ENCODE data around the gene CEP295NL.
"Not testable (repeated sequence)": the region's sequence is repeated elsewhere in the genome, so short reads cannot be mapped to it uniquely, and the experiment has no call there.

CEP295NL gene

GRCh38 chr17:78929908-78930775, 27.1 kb upstream of the CEP295NL start:
- DNase-seq (ENCODE audit: low read depth in 2 of 2): no peak

DNA sequence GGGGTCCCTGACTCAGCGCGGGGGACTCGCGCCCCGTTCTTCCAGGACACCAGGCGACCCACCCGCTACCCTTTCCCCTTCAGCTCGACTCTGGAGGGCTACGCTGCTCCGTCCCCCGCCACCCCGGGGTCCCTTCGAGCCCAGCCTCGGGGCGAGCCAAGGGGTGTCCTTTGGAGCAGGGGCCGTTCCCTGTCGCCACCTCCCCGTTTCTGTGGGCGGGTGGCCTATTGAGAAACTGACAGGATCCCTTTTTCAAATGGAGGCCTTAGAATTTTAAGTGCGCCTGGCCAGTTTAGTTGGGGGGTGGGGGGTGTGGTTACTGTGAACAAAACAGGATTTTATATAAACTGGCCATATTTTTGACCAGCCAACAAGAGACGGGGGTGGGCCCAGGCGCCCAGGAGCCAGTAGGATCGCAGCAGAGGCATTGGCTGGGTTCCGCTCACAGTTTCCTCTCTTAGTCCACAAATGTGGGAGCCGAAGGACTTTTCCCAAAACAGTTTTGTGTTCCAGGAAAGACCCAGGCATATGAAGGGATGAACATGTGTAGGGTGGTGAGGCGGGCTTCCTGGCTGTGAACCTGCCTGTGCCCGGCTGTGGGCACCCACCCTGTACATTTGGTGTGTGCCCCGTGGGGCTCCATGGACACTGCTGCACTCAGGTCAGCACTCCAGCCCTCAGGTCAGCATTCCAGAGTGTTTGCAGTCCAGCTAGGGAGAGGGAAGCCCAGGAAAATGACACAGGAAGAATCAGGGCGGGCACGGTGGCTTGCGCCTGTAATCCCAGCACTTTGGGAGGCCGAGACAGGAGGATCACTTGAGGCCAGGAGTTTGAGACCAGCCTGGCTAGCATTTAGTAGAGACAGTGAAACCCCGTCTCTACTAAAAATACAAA, 22.9 kb upstream of the CEP295NL start:
- DNase-seq (ENCODE audit: low read depth in 2 of 2): no peak

- DNase-seq (ENCODE audit: low read depth in 2 of 2): peak; percentile 27 to 33
Measured at GRCh38 chr17:78925234-78925633, 22.2 kb upstream of the CEP295NL start, which contains the start of gene TIMP2. TIMP2 (minus strand) TSS chr17:78925387; CDS start chr17:78925088, 299 bp downstream.

DNA sequence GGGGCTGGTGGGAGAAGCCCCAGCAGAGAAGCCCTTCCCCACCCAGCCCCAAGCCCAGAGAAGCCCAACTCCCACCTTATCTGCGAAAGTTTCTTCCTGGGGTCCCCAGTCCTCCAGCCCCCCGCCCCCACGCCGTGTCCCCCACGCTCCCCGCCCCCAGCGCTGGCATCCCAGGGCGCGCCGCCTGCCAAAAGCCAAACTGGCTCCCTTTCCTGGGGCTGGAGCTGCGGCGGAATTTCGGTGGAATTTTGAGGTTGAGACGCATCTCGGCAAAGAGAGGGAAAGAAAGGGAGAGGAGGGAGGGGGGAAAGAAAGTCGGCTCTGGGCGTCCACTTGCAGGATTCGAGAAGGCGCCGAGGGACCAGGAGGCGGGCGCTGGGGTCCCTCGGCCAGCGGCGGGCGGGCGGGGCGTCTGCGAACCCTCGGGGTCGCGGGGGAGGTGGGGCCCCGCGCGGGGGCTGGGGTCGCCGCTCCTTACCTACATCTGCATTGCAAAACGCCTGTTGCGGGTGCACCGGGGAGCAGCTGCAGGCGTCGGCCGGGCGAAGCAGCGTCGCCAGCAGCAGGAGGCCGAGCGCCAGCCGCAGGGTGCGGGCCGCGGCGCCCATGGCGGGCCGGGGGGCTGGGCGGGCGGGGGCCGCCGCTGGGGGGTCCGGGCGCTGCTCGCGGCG, 21.6 kb upstream of the CEP295NL start:
- no peak for DNase-seq (ENCODE audit: low read depth in 2 of 2)

GRCh38 chr17:78923660-78924453, 20.9 kb upstream of the CEP295NL start:
- DNase-seq (ENCODE audit: low read depth in 2 of 2): peak in 1 of 2 donors; percentile 34

DNA sequence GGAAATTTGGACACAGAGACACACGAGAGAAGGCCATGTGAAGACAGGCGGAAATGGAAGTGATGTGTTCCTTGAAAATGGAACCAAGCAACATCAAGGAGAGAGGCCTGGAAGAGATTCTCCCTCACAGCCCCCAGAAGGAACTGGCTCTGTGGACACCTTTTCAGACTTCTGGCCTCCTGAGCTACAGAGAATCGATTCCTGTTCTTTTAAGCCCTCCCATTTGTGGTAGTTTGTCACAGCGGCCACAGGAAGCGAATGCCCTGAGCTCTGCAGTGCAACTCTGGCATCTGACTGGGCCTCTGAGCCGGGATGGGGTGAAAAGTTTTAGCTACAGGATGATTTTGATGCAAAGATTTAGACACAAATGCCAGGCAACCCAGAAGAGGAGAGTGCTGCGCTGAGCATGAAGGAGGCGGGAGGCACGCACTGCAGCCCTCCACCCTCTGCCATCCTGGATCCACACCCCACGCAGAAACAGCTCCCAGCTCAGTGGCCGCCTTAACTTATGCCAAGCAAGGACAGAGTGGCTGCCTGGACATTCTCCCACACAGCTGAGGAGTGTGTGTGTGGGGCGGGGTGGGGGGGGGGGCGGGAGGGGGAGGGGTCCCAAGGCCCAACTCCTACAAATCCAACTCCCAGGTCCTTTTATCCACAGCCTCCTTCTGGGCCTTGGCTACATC, 20.0 kb upstream of the CEP295NL start:
- no peak for DNase-seq (ENCODE audit: low read depth in 2 of 2)

- DNase-seq (ENCODE audit: low read depth in 2 of 2): no peak
Measured at GRCh38 chr17:78921437-78921971, 18.5 kb upstream of the CEP295NL start.

GRCh38 chr17:78920528-78920927, 17.5 kb upstream of the CEP295NL start:
- no peak for DNase-seq (ENCODE audit: low read depth in 2 of 2)

DNA sequence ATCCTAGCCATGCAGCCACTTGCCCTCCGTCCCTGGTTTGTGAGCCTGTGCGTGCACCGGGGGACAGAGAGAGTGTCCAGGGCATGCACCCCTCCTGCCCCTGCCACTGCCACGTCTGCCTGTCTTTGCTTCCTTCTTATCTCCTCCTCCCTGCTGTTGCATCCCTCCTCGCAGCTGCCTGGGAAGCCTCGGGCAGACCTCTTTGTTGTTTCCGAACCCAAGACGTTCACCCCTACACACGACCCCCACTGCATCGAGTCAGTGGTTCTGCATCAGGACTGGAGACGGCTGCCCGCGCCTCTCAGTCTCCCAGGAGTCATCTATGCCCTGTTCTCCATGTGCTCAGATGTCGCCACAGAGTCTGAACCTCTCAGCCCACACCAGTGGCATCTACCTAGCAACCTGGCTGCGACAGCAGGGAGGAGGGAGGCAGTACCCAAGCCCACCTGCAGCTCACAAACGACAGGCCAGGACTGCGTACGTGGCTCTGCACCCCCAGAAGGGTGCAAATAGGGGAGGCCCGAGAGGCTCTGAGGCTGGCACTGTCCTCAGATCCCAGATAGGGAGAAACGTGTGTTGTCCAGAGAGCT, 17.0 kb upstream of the CEP295NL start:
- no peak for DNase-seq (ENCODE audit: low read depth in 2 of 2)

DNA sequence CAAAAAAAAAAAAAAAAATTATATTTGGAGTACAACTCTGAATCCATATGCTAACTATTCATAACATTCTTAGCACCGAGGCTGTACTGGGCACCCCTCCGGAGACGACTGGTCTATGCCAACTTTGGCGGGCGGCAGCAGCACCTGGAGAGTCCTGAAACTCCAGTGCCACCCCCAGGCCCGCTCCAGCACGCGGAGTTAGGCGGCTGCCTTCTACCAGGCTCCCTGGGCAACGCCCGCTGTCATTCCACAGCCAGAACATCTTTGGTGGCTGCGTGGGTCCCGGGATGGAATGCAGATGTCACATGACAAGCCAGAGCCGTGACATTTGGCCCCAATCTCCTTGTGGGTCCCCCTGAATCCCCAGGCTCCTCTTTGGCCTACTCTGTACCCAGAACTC, 16.0 kb upstream of the CEP295NL start:
- no peak for DNase-seq (ENCODE audit: low read depth in 2 of 2)

DNA sequence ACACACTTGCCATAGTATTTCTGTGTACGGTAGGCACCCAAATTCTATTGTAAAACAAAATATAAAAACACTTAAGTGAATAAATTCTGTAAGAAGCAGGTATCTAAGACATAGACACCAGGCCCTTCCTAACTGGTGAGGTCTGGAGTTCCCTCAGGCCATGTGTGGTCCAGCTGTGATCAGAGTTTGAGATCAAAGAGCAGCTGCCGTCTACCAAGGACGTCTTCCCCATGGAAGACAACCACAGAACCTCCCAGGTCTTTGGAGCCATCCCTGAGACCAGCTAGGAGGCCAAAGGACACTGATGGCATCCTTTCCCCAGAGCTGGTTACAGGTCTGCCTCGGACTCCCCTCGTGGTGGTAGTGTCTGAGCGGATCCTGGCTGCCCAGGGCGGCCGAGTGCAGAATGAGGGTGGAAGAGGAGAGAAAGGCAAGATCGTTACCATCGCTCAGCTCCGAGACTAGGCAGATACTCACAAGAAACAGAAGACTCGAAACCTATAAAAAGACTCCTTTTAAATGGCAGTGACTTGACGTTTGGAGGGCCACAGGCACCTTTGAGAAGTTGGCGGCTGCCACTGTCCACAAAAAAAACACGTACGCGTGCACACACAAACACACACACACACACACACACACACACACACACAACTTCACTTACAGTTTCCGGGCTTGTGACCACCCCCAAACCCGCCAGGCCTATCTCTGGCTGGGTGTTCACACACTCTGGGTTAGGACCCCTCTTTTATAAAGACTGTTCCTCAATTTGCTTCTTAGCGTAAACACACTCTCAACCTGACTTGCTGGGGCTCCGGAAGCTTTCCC, 14.7 kb upstream of the CEP295NL start:
- DNase-seq (ENCODE audit: low read depth in 2 of 2): no peak

DNA sequence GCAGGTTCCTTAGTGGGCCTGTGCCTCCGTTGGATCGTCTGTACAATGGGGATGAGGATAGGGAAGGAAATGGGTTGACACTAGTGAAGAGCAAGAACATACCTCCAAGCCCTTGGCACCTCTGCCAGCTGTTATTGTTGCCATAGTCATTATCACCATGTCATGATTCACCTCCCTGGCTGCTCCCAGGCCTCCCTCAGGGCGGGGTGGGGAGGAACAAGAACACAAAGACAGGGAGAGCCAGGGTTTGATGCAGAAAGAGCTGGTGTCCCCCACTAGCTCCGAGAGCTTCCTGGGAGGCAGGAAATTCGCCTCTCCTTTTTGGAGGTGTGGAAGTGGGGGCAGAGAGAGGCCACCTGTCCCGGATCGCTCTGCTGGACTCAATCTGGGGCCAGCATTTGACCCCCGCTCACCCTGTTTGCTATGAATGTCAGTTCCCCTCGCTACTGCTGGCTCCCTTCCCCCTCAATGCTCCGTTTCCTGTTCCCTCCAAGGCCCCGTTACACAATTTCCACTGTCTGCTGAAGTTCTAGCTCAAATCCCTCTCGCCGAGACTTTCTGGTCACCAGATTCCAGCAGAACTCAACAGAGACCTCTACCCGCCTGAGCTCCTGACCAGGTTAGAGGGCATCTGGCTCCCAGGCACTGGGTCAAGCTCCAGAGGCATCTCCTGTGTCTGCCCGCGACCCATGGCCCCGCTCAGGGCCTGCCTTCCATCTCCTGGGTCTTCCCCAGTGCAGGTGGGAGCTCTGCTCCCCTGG, 13.1 kb upstream of the CEP295NL start:
- no peak for DNase-seq (ENCODE audit: low read depth in 2 of 2)

GRCh38 chr17:78913115-78913514, 10.1 kb upstream of the CEP295NL start:
- DNase-seq (ENCODE audit: low read depth in 2 of 2): no peak

- DNase-seq (ENCODE audit: low read depth in 2 of 2): no peak
Measured at GRCh38 chr17:78912082-78912481, 9.1 kb upstream of the CEP295NL start.

DNA sequence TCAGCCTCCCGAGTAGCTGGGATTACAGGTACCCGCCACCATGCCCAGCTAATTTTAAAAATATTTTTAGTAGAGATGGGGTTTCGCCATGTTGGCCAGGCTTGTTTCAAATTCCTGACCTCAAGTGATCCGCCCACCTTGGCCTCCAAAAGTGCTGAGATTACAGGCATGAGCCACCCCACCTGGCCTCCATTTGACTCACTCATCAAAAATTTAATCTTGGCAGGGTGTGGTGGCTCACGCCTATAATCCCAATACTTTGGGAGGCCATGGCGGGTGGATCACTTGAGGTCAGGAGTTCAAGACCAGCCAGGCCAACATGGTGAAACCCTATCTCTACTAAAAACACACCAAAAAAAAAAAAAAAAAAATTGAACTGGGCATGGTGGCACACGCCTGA, 8.5 kb upstream of the CEP295NL start:
- DNase-seq (ENCODE audit: low read depth in 2 of 2): not testable (repeated sequence)

DNA sequence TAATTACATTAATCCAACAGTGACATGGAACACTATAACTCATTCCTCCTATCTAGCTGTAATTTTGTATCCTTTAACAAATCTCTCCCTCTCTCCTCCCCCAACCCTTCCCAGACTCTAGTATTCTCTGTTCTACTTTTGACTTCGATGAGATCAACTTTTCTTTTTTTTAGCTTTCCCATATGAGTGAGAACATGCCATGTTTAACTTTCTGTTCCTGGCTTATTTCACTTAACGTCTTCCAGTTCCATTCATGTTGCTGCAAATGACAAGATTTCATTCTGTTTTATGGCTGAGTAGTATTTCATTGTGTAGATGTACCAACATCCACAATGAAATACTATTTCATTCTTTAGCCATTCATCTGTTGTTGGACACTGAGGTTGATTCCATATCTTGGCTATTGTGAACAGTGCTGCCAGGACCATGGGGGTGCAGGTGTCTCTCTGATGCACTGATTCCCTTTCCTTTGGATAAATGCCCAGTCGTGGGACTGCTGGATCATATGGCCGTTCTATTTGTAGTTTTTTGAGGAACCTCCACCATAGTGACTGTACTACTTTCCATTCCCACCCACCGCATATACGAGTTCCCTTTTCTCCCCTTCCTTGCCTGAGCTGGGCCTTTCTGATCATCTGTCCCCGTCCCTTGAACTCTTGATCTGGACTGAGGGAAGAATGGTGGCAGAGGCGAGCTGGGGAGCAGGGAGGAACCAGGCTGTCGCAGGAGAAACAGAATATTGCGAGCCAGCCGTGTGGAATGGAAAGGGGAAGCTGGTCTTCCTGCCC, 7.7 kb upstream of the CEP295NL start:
- no peak for DNase-seq (ENCODE audit: low read depth in 2 of 2)

DNA sequence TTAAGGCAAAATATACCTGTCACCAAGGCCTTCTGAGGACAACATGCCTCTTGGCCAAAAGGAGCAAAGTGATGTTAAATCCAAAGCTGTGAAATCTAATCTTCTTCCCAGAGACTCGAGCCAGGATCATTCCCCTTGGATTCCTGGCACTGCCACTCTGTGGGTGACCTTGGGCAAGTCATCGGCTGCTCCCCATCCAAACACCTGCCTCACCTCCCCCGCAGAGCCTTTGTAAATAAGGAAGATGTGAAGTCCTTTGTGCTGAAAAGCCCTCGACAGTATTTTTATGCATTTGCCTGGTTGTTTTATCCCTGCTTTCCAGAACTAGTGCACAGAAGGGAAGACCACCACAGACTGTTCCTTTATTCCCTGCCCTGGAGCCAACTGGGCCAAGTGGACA, 5.4 kb upstream of the CEP295NL start:
- no peak for DNase-seq (ENCODE audit: low read depth in 2 of 2)

- DNase-seq (ENCODE audit: low read depth in 2 of 2): no peak
Measured at GRCh38 chr17:78905541-78905940, 2.5 kb upstream of the CEP295NL start.
